ENCODE measurements around the gene RUFY4. TPM values are rescaled to one million over a fixed set of nuclear protein-coding genes. Genes with fewer than 3 reads are reported as not detected.

Gene RUFY4
- total RNA-seq, 1 donor from 2014 or later: not detected

GRCh38 chr2:218129458-218130135, 60.5 kb downstream of the RUFY4 start:
- H3K27ac ChIP-seq: no peak overlapping the region

DNA sequence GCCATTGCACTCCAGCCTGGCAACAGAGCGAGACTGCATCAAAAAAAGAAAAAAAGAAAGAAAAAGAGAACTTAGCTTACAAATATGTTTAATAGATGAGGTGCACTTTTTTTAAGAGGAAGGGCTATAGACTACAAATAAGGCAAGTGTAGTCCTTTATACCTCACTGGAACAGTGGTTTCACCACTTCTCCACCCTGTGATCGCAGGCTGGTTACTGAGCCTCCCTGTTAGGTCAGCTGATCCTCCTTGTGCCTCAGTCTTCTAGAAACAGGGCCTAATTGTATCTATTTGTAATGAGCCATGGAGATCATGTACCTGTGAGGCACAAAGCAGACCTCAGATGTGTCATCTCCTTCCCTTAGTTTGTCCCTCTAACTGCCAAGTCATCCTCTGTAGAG, 61.3 kb downstream of the RUFY4 start:
- H3K27ac ChIP-seq: no peak overlapping the region
- peak in 1 of 2 donors; percentile 25 for ATAC-seq
- H3K4me1 ChIP-seq: peaks cover 17% of the 10 kb centered on the region
- H3K4me3 ChIP-seq: no peak overlapping the region
- DNase-seq: no peak
- intact Hi-C loops (cut with DNase I): no loop called here
- no peaks in the 10 kb centered on the region for H3K27me3 ChIP-seq (ENCODE audit: low read depth)
- no peaks in the 10 kb centered on the region for H3K36me3 ChIP-seq
- TF ChIP-seq CTCF (IDR thresholded peaks at IDR 0.05): no peak
- no peaks in the 10 kb centered on the region for H3K9me3 ChIP-seq

More at GRCh38 chr2:218129458-218130135, 60.5 kb downstream of the RUFY4 start:
- Histone ChIP-seq H3K27me3 (ENCODE audit: low read depth) (no peaks in the 10 kb centered on the region), H3K4me3 (peak overlapping the region; percentile 8), H3K4me1 (peaks cover 17% of the 10 kb centered on the region), H3K36me3 (no peaks in the 10 kb centered on the region), H3K9me3 (no peaks in the 10 kb centered on the region)
- no peak for DNase-seq
- ATAC-seq: no peak
- intact Hi-C loops (cut with DNase I): no loop called here
- no peak for TF ChIP-seq CTCF (IDR thresholded peaks at IDR 0.05)

GRCh38 chr2:218130822-218131221, 61.8 kb downstream of the RUFY4 start:
- intact Hi-C loops (cut with DNase I): no loop called here
- Histone ChIP-seq H3K27ac (no peak overlapping the region), H3K36me3 (no peaks in the 10 kb centered on the region), H3K27me3 (ENCODE audit: low read depth) (no peaks in the 10 kb centered on the region), H3K4me1 (peaks cover 15% of the 10 kb centered on the region), H3K4me3 (no peak overlapping the region), H3K9me3 (no peaks in the 10 kb centered on the region)
- TF ChIP-seq CTCF (IDR thresholded peaks at IDR 0.05): no peak
- ATAC-seq: no peak
- no peak for DNase-seq

GRCh38 chr2:218137514-218137913, 68.5 kb downstream of the RUFY4 start:
- H3K4me3 ChIP-seq: no peak overlapping the region
- TF ChIP-seq CTCF (IDR thresholded peaks at IDR 0.05): no peak
- H3K36me3 ChIP-seq: no peaks in the 10 kb centered on the region
- peaks cover 11% of the 10 kb centered on the region for H3K27me3 ChIP-seq (ENCODE audit: low read depth)
- DNase-seq (no peak), ATAC-seq (no peak)
- H3K9me3 ChIP-seq: no peaks in the 10 kb centered on the region
- no peaks in the 10 kb centered on the region for H3K4me1 ChIP-seq
- intact Hi-C loops (cut with DNase I): no loop called here
- H3K27ac ChIP-seq: no peak overlapping the region

- intact Hi-C loops (cut with DNase I): no loop called here
- Histone ChIP-seq H3K36me3 (no peaks in the 10 kb centered on the region), H3K4me3 (no peak overlapping the region), H3K9me3 (no peaks in the 10 kb centered on the region), H3K27ac (no peak overlapping the region), H3K4me1 (no peaks in the 10 kb centered on the region), H3K27me3 (ENCODE audit: low read depth) (peaks cover 11% of the 10 kb centered on the region)
- no peak for ATAC-seq
- no peak for TF ChIP-seq CTCF (IDR thresholded peaks at IDR 0.05)
- no peak for DNase-seq
These were observed 69.0 kb downstream of the RUFY4 start for GRCh38 chr2:218138047-218138446.

Other genes starting within 250 kb of the RUFY4 start
- gene TNS1, start 66.3 kb upstream of the RUFY4 start, total RNA-seq: 505 TPM
- 20.1 TPM for gene CXCR2, start 56.8 kb downstream of the RUFY4 start, total RNA-seq
- 10.4 TPM for gene CXCR1, start 97.7 kb downstream of the RUFY4 start, total RNA-seq
- gene ARPC2, start 147.9 kb downstream of the RUFY4 start, total RNA-seq: 382 TPM
- 4.6 TPM for gene GPBAR1, start 191.8 kb downstream of the RUFY4 start, total RNA-seq
- 58.8 TPM for gene AAMP, start 200.9 kb downstream of the RUFY4 start, total RNA-seq
- gene PNKD, start 201.3 kb downstream of the RUFY4 start, total RNA-seq: 65.8 TPM
- 300 TPM for gene TMBIM1, start 223.2 kb downstream of the RUFY4 start, total RNA-seq

Measured in lower lobe of right lung (tissue), 2 donors.